ENCODE results near the gene PLEKHF1. TPM values are rescaled to one million over a fixed set of nuclear protein-coding genes. Genes with fewer than 3 reads are reported as not detected.
A peak's percentile ranks its signal among the peaks of the same experiment; 100 is the strongest.

Gene PLEKHF1
- total RNA-seq, 2 donors from 2014 or later = 21.3 to 21.5 TPM

GRCh38 chr19:29681422-29682235 lies 16.4 kb downstream of the PLEKHF1 start:
- H3K27ac Mint-ChIP-seq = peak overlapping the region; percentile 94
- ATAC-seq (replicated peaks in 1 of 2) (no peak), DNase-seq (no peak)
- peaks cover 68% of the 10 kb centered on the region for H3K4me1 Mint-ChIP-seq (ENCODE audit: low read depth)
- H3K27me3 Mint-ChIP-seq (ENCODE audit: low read depth) = no peaks in the 10 kb centered on the region
- no peaks in the 10 kb centered on the region for H3K9me3 Mint-ChIP-seq
- H3K36me3 Mint-ChIP-seq (ENCODE audit: insufficient read depth in 2 of 2) = no peaks in the 10 kb centered on the region
- peak overlapping the region; percentile 80 to 87 for H3K4me3 Mint-ChIP-seq

- Mint-ChIP-seq H3K9me3 (no peaks in the 10 kb centered on the region), H3K4me1 (ENCODE audit: low read depth) (peaks cover 68% of the 10 kb centered on the region), H3K36me3 (ENCODE audit: insufficient read depth in 2 of 2) (peaks cover 0 to 1% of the 10 kb centered on the region in 2 donors), H3K27me3 (ENCODE audit: low read depth) (no peaks in the 10 kb centered on the region), H3K4me3 (no peak overlapping the region), H3K27ac (no peak overlapping the region)
- DNase-seq = no peak
- ATAC-seq (replicated peaks in 1 of 2) = no peak
Observed at GRCh38 chr19:29682236-29682895, 17.1 kb downstream of the PLEKHF1 start.

GRCh38 chr19:29683009-29683408 lies 17.7 kb downstream of the PLEKHF1 start:
- H3K4me1 Mint-ChIP-seq (ENCODE audit: low read depth) = peaks cover 71% of the 10 kb centered on the region
- H3K4me3 Mint-ChIP-seq = no peak overlapping the region
- DNase-seq (no peak), ATAC-seq (replicated peaks in 1 of 2) (no peak)
- no peaks in the 10 kb centered on the region for H3K9me3 Mint-ChIP-seq
- H3K27me3 Mint-ChIP-seq (ENCODE audit: low read depth) = no peaks in the 10 kb centered on the region
- no peak overlapping the region for H3K27ac Mint-ChIP-seq
- H3K36me3 Mint-ChIP-seq (ENCODE audit: insufficient read depth in 2 of 2) = peaks cover 0 to 2% of the 10 kb centered on the region in 2 donors

GRCh38 chr19:29685326-29685725 lies 20.1 kb downstream of the PLEKHF1 start:
- H3K4me1 Mint-ChIP-seq (ENCODE audit: low read depth) = peaks cover 79% of the 10 kb centered on the region
- H3K36me3 Mint-ChIP-seq (ENCODE audit: insufficient read depth in 2 of 2) = peaks cover 5 to 8% of the 10 kb centered on the region in 2 donors
- ATAC-seq (replicated peaks in 1 of 2) = no peak
- H3K9me3 Mint-ChIP-seq = peaks cover 4% of the 10 kb centered on the region in 2 donors
- no peak for DNase-seq
- H3K4me3 Mint-ChIP-seq = no peak overlapping the region
- peak overlapping the region; percentile 80 for H3K27ac Mint-ChIP-seq
- no peaks in the 10 kb centered on the region for H3K27me3 Mint-ChIP-seq (ENCODE audit: low read depth)

- Mint-ChIP-seq H3K4me3 (peak overlapping the region; percentile 4 to 37), H3K36me3 (ENCODE audit: insufficient read depth in 2 of 2) (peaks cover 5 to 8% of the 10 kb centered on the region in 2 donors), H3K27ac (no peak overlapping the region), H3K4me1 (ENCODE audit: low read depth) (peaks cover 69% of the 10 kb centered on the region), H3K9me3 (peaks cover 4% of the 10 kb centered on the region in 2 donors), H3K27me3 (ENCODE audit: low read depth) (no peaks in the 10 kb centered on the region)
- DNase-seq (no peak), ATAC-seq (replicated peaks in 1 of 2) (no peak)
Observed at GRCh38 chr19:29686285-29686805, 21.1 kb downstream of the PLEKHF1 start.

GRCh38 chr19:29687244-29687896 lies 22.1 kb downstream of the PLEKHF1 start:
- peak; percentile 91 to 92 for ATAC-seq (replicated peaks in 1 of 2)
- H3K4me1 Mint-ChIP-seq (ENCODE audit: low read depth) = peaks cover 66% of the 10 kb centered on the region
- peak overlapping the region; percentile 67 to 68 for H3K4me3 Mint-ChIP-seq
- H3K36me3 Mint-ChIP-seq (ENCODE audit: insufficient read depth in 2 of 2) = peaks cover 5 to 8% of the 10 kb centered on the region in 2 donors
- DNase-seq = peak; percentile 70 to 81
- H3K9me3 Mint-ChIP-seq = peaks cover 4% of the 10 kb centered on the region in 2 donors
- no peaks in the 10 kb centered on the region for H3K27me3 Mint-ChIP-seq (ENCODE audit: low read depth)
- peak overlapping the region; percentile 74 for H3K27ac Mint-ChIP-seq

GRCh38 chr19:29687897-29688728 lies 22.9 kb downstream of the PLEKHF1 start:
- Mint-ChIP-seq H3K27ac (peak overlapping the region; percentile 81), H3K9me3 (peaks cover 4% of the 10 kb centered on the region in 2 donors), H3K4me1 (ENCODE audit: low read depth) (peaks cover 61% of the 10 kb centered on the region), H3K36me3 (ENCODE audit: insufficient read depth in 2 of 2) (peaks cover 5 to 8% of the 10 kb centered on the region in 2 donors), H3K27me3 (ENCODE audit: low read depth) (no peaks in the 10 kb centered on the region), H3K4me3 (peak overlapping the region; percentile 67 to 68)
- DNase-seq = no peak
- peak; percentile 16 to 38 for ATAC-seq (replicated peaks in 1 of 2)

GRCh38 chr19:29690842-29691241 lies 25.6 kb downstream of the PLEKHF1 start:
- H3K27me3 Mint-ChIP-seq (ENCODE audit: low read depth) = no peaks in the 10 kb centered on the region
- peaks cover 46% of the 10 kb centered on the region for H3K4me1 Mint-ChIP-seq (ENCODE audit: low read depth)
- ATAC-seq (replicated peaks in 1 of 2) (peak; percentile 42 to 50), DNase-seq (peak; percentile 59 to 70)
- peaks cover 4 to 5% of the 10 kb centered on the region in 2 donors for H3K9me3 Mint-ChIP-seq
- peaks cover 5 to 11% of the 10 kb centered on the region in 2 donors for H3K36me3 Mint-ChIP-seq (ENCODE audit: insufficient read depth in 2 of 2)
- H3K4me3 Mint-ChIP-seq = no peak overlapping the region
- no peak overlapping the region for H3K27ac Mint-ChIP-seq

- Mint-ChIP-seq H3K4me1 (ENCODE audit: low read depth) (peaks cover 13% of the 10 kb centered on the region), H3K4me3 (no peak overlapping the region), H3K27ac (no peak overlapping the region), H3K36me3 (ENCODE audit: insufficient read depth in 2 of 2) (peaks cover 8 to 15% of the 10 kb centered on the region in 2 donors), H3K9me3 (peaks cover 4 to 5% of the 10 kb centered on the region in 2 donors), H3K27me3 (ENCODE audit: low read depth) (no peaks in the 10 kb centered on the region)
- ATAC-seq (replicated peaks in 1 of 2) = no peak
- DNase-seq = no peak
Observed at GRCh38 chr19:29694161-29694560, 28.9 kb downstream of the PLEKHF1 start.

GRCh38 chr19:29694669-29695627 lies 29.7 kb downstream of the PLEKHF1 start:
- peak overlapping the region; percentile 81 for H3K27ac Mint-ChIP-seq

GRCh38 chr19:29695765-29696564 lies 30.7 kb downstream of the PLEKHF1 start:
- DNase-seq (no peak), ATAC-seq (replicated peaks in 1 of 2) (no peak)
- H3K27ac Mint-ChIP-seq = peak overlapping the region; percentile 81
- no peak overlapping the region for H3K4me3 Mint-ChIP-seq
- H3K9me3 Mint-ChIP-seq = peaks cover 0 to 2% of the 10 kb centered on the region in 2 donors
- H3K36me3 Mint-ChIP-seq (ENCODE audit: insufficient read depth in 2 of 2) = peaks cover 3 to 10% of the 10 kb centered on the region in 2 donors
- H3K27me3 Mint-ChIP-seq (ENCODE audit: low read depth) = no peaks in the 10 kb centered on the region
- H3K4me1 Mint-ChIP-seq (ENCODE audit: low read depth) = peaks cover 8% of the 10 kb centered on the region

More at GRCh38 chr19:29694669-29695627, 29.7 kb downstream of the PLEKHF1 start:
- Mint-ChIP-seq H3K4me3 (no peak overlapping the region), H3K27me3 (ENCODE audit: low read depth) (no peaks in the 10 kb centered on the region), H3K36me3 (ENCODE audit: insufficient read depth in 2 of 2) (peaks cover 3 to 10% of the 10 kb centered on the region in 2 donors), H3K9me3 (peaks cover 0 to 2% of the 10 kb centered on the region in 2 donors), H3K4me1 (ENCODE audit: low read depth) (peaks cover 8% of the 10 kb centered on the region)
- ATAC-seq (replicated peaks in 1 of 2) (peak; percentile 94 to 97), DNase-seq (peak; percentile 84 to 87)

All from activated T-cell treated with anti-CD3 and anti-CD28 coated beads, Interleukin-2, amount 50 U/mL, for 72 hours (primary cell).